Gastroesophageal sphincter (tissue), 4 donors: ENCODE results near the gene PBRM1. TPM values are rescaled to one million over a fixed set of nuclear protein-coding genes. Genes with fewer than 3 reads are reported as not detected.
"Not testable (repeated sequence)": the region's sequence is repeated elsewhere in the genome, so short reads cannot be mapped to it uniquely, and the experiment has no call there.

Experiments used
- ATAC-seq: fragments of 150-250 bp; one replicate; pipeline ENCODE4 v1.9.1; 2016; ENCODE audit warnings: mild to moderate bottlenecking, moderate library complexity
- H3K27ac ChIP-seq, 4 donors: fragments of 200-600 bp; sonication (generic) in 3 of 4; 1 replicate in 3 of 4; 2 replicates in 1 of 4; pipeline ENCODE4 v1.5.1; 2016 to 2019
- H3K27me3 ChIP-seq: fragments of 200-600 bp; sonication (generic); one replicate; pipeline ENCODE4 v1.5.1; 2019
- H3K36me3 ChIP-seq, 2 donors: fragments of 200-600 bp; sonication (generic); one replicate each; pipeline ENCODE4 v1.5.1; 2019; ENCODE audit warnings: control low read depth in 1 of 2
- H3K4me1 ChIP-seq, 3 donors: fragments of 200-600 bp; sonication (generic); 1 replicate in 2 of 3; 2 replicates in 1 of 3; pipeline ENCODE4 v1.5.1; 2016 to 2019; ENCODE audit warnings: control low read depth in 2 of 3
- H3K4me3 ChIP-seq, 2 donors: fragments of 200-600 bp; sonication (generic); one replicate each; pipeline ENCODE4 v1.5.1; 2019; ENCODE audit warnings: mild to moderate bottlenecking in 1 of 2, moderate library complexity in 1 of 2
- H3K9me3 ChIP-seq, 3 donors: fragments of 200-600 bp; sonication (generic); one replicate each; pipeline ENCODE4 v1.5.1; 2017 to 2019; ENCODE audit warnings: control low read depth in 2 of 3
- CTCF ChIP-seq, 4 experiments: fragments of 200-600 bp in 2 of 4; fragments of 450-650 bp in 2 of 4; sonication (generic) in 1 of 4; IDR thresholded peaks; one replicate each; pipeline ENCODE4 v1.5.1; 2017 to 2019; ENCODE audit warnings: antibody characterized with exemption in 4 of 4, mild to moderate bottlenecking in 2 of 4, moderate library complexity in 2 of 4
- EP300 ChIP-seq: sonication (generic); formaldehyde crosslinking; IDR thresholded peaks from one replicate; pipeline ENCODE4 v1.6.1; 2017; ENCODE audit warnings: antibody characterized with exemption, mild to moderate bottlenecking
- POLR2A ChIP-seq, 2 donors: fragments of 450-650 bp; IDR thresholded peaks; one replicate each; pipeline ENCODE4 v1.6.1; 2017; ENCODE audit warnings: antibody characterized with exemption in 2 of 2, mild to moderate bottlenecking in 2 of 2, moderate library complexity in 1 of 2
- POLR2AphosphoS5 ChIP-seq: sonication (generic); formaldehyde crosslinking; IDR thresholded peaks from one replicate; pipeline ENCODE4 v1.6.1; 2017; ENCODE audit warnings: antibody characterized with exemption
- WGBS, 2 donors: methylation state at CpG; one replicate each; pipeline ENCODE4 v1.1.5; 2018; ENCODE audit warnings: low coverage in 1 of 2; 5-methylcytosine and 5-hydroxymethylcytosine counted together
- total RNA-seq, 4 donors: library from RNA; depleted of rRNA; stranded (reverse); fragments of >200 nt; gene quantifications; one replicate each; pipeline ENCODE4 v1.1.0, GENCODE V29; 2016

PBRM1 gene
- total RNA-seq, 4 donors from 2014 or later = 73.9 to 105 (median 98.4) TPM

- Histone ChIP-seq H3K36me3 (peaks cover 0 to 45% of the 10 kb centered on the region in 2 donors), H3K27me3 (no peaks in the 10 kb centered on the region), H3K4me1 (peaks cover 5 to 75% (median 37%) of the 10 kb centered on the region in 3 donors), H3K9me3 (no peaks in the 10 kb centered on the region), H3K4me3 (no peak overlapping the region), H3K27ac (peak overlapping the region in 1 of 4 donors; percentile 81)
- WGBS, 2 donors = 93% methylated on average over 3 to 13 of the region's 25 CpGs
- ATAC-seq = no peak
- TF ChIP-seq POLR2AphosphoS5 (no peak), CTCF (IDR thresholded peaks at IDR 0.05) (no peak), EP300 (no peak), POLR2A (IDR thresholded peaks at IDR 0.05) (no peak)
Measured at GRCh38 chr3:52528586-52529375, 156.9 kb downstream of the PBRM1 start.

- peak overlapping the region in 1 of 4 donors; percentile 81 for H3K27ac ChIP-seq
Measured at GRCh38 chr3:52527732-52528585, 157.8 kb downstream of the PBRM1 start.

GRCh38 chr3:52527039-52527731 is 158.5 kb downstream of the PBRM1 start:
- Histone ChIP-seq H3K27ac (peak overlapping the region in 2 of 4 donors; percentile 16 to 36), H3K4me3 (no peak overlapping the region), H3K36me3 (peaks cover 0 to 57% of the 10 kb centered on the region in 2 donors), H3K4me1 (peaks cover 5 to 63% (median 31%) of the 10 kb centered on the region in 3 donors), H3K9me3 (no peaks in the 10 kb centered on the region), H3K27me3 (no peaks in the 10 kb centered on the region)
- WGBS, 2 donors = 100% methylated on average over 1 of the region's 14 CpGs; no CpG with 5 or more reads in 1 of the 2 donors
- TF ChIP-seq CTCF (IDR thresholded peaks at IDR 0.05) (no peak), EP300 (no peak), POLR2AphosphoS5 (no peak), POLR2A (IDR thresholded peaks at IDR 0.05) (no peak)
- no peak for ATAC-seq

More at GRCh38 chr3:52527732-52528585, 157.8 kb downstream of the PBRM1 start:
- Histone ChIP-seq H3K9me3 (no peaks in the 10 kb centered on the region), H3K4me1 (peaks cover 5 to 70% (median 37%) of the 10 kb centered on the region in 3 donors), H3K36me3 (peaks cover 0 to 53% of the 10 kb centered on the region in 2 donors), H3K4me3 (no peak overlapping the region), H3K27me3 (no peaks in the 10 kb centered on the region)
- TF ChIP-seq POLR2A (IDR thresholded peaks at IDR 0.05) (no peak), EP300 (no peak), POLR2AphosphoS5 (no peak), CTCF (IDR thresholded peaks at IDR 0.05) (no peak)
- WGBS, 2 donors = 40% methylated on average over 1 of the region's 18 CpGs; no CpG with 5 or more reads in 1 of the 2 donors
- no peak for ATAC-seq

GRCh38 chr3:52526671-52527038 is 159.1 kb downstream of the PBRM1 start:
- H3K9me3 ChIP-seq, H3K4me3 ChIP-seq, H3K27me3 ChIP-seq, ATAC-seq: not testable (repeated sequence)
- Histone ChIP-seq H3K27ac (peak overlapping the region in 2 of 4 donors; percentile 36 to 39), H3K36me3 (peaks cover 0 to 62% of the 10 kb centered on the region in 2 donors), H3K4me1 (peaks cover 5 to 57% (median 26%) of the 10 kb centered on the region in 3 donors)
- WGBS, 2 donors = 89 to 98% methylated on average over 3 to 5 of the region's 5 CpGs
